Epidermal melanocyte (primary cell): ENCODE data around the gene EPHB1.
"Not testable (repeated sequence)": the region's sequence is repeated elsewhere in the genome, so short reads cannot be mapped to it uniquely, and the experiment has no call there.

Source experiments
- DNase-seq: peaks from one replicate; pipeline ENCODE4 v3.0.0; 2011; ENCODE audit warnings: low spot score; ENCODE audit not compliant: insufficient read length

The EPHB1 gene

DNA sequence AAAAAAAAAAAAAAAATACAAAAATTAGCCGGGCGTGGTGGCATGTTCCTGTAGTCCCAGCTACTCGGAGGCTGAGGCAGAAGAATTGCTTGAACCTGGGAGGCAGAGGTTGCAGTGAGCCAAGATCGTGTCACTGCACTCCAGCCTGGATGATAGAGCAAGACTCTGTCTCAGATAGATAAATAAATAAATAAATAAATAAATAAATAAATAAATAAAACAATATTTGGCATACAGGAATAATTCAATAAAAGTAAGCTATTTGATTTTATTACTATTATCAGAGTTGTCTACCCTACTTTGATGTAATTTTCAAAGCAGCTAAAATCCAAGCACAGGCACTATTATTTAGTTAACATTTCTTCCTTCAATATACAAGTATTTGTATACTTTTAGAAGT lies 319.5 kb downstream of the EPHB1 start:
- not testable (repeated sequence) for DNase-seq

DNA sequence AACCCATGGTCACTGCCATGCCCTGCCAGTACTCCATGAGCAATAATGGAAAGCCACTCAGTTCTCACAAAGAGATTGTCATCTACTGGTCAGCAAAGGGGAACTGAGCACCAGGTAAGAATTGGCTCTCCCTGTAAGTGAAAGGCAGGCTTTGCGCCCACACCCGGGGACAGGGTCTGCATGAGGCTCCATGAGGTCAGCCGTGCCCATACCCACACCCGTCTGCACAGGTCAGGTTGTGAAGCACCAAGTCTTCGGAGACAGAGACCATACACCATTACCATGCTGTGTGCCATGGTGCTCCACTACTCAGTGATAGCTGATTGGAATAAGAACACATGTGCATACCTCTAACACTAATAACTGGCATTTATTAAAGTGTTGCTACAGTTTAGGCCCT lies 322.9 kb downstream of the EPHB1 start:
- DNase-seq = no peak

DNA sequence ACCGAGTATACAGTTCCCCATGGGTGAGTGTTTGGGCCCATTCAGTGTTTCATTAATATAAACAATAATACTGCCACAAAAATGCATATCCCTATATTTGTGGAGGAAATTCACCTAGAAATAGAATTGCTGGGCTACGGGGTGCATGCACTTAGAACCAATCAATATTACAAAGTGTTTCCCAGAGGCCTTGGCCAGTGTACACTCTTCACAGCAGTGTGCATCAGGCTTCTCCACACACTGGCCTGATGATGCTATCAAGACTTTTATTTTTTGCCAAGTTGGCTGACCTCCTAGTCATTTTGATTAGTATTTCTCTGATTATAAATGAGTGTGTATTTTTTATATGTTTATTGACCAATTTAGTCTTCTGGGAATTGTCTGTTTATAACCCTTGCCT lies 323.7 kb downstream of the EPHB1 start:
- no peak for DNase-seq

DNA sequence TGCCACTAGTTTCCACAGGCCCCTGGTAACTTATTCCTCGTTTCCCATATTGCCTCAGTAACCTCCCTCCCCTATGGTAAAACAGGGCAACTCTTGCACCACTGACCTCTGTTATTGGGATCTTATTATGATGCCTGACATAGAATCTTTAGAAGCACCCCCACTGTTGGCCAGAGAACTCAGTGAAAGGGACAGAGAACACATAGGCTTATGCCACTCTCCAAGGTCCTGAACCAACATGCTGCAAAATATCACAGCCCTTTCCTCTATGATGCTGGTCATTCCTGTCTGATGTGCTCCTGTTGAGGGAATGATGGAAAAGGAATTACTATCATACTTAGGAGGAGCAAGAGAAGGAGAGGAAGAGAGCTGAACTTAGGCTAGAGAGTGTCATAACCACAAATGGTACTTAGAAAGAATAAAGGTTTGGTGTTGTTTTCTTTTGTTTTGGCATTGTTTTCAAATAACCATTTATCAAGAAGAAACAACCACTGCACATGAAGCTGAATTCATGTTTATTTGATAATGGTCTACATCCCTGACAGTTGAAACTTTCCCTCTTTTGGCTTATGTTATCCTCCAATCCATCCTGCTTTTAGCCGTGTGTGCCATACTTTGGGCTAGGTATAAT lies 330.2 kb downstream of the EPHB1 start:
- no peak for DNase-seq

DNA sequence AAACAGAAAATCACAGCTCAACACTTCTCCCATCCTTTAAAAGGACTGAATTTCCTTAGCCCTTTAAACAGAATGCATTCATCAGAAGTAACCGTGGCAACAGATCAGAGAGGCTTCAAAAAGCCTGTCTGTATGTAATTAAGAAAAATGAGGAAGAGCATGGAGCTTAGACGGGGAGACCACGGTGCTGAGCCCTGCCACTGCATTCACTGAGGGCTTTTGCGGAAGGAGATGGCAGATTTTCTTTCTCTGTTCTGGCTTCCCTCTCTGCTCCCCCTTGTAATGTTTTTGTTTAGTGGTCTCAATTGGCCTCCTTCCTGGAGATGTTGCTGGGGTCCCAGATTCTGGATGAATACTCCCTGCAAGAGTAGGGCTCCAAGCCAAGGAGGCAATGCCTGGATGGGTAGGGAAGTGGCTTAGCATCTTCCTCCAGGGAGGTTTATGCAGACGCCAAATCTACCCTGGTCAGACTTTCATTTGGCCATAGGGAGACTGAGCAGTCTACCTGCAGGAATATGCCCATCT lies 332.9 kb downstream of the EPHB1 start:
- no peak for DNase-seq

DNA sequence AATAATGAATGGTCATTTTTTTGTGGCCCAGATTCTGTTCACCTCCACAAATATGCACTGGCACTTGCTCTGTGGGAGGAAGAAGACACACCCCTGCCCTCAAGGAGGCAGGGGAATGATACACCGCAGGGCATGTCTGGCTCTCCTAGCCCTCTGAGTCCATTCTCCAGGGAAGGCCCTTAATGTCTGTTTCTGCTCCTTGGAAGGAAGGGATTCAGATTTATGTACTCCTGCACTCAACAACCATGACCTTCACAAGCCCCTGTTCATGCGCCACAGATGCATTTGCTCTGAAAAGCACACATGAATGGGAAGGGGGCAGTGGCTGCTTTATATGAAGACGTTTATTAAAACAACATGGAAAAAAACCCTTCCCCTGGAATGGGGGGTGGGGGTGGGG lies 333.8 kb downstream of the EPHB1 start:
- no peak for DNase-seq

DNA sequence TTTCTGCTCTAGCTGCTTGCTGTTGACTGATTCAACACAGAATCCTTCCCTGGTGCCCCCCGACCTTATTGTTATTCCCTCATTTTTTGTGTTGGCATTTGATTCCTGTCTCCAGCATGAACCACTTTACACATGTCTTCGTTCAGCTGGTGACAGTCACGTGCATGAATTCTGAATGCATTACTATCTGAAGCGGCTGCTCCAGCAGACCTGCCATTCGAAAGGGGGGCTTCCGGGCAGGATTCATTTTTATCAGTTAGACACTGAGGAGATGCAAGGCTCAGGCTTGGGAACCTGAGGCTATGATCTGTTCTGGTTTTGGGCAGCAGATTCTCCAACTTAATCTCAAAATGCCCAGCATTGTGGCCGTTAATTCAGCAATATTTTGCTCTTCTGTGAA lies 336.2 kb downstream of the EPHB1 start:
- DNase-seq = no peak

DNA sequence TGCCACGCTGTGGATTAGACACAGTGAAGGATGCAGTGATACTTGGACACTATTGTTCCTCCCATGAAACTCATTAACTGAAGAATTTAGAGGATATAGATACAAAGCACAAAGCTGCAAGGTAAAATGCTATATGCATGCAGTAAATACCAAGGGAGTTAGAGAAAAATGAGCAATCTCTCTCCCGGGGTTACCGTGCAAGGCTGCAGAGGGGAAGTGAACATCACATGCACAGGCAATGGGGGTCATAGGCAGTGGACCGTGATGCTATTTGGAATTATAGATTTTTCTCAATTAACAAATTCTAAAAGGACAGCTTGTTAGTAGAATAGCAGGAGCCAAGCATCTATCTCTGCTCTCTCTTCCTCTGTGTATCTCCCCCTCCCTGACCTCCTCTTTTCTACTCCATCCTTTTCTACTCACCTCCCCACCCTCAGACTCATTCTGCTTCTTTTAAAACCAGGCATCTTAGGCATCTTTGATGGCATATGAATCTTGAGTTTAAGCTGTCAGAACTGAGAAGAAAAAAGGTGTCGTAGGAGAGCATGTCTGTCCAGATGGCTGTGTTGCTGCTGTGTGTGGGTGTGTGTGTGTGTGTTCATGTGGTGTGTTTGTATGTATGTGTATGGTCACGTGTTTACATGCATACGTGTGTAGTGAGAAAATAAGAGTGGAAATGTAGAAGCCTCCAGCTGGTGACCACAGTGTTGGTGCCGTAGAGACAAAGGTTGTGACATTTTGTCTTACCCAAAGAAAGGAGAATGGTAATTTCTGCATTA lies 339.0 kb downstream of the EPHB1 start:
- no peak for DNase-seq

DNA sequence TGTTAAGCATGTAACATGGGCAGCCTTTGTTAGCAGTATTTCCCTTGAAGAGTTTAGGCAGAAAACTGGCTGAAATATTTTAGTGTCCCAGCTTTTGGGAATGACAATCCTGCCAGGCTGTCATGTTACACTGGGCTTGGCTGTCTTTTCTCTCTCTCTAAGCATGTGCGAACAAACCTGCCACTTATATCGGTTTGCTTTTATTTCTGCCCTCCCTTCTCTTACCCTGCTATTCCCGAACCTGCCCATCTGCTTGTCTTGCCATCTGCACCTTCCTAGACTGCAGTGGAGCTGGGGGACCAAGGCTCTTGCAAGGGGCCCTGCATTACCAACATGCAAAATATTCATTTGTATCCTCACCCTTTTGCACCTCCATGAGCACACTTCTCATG lies 339.6 kb downstream of the EPHB1 start:
- DNase-seq = no peak

DNA sequence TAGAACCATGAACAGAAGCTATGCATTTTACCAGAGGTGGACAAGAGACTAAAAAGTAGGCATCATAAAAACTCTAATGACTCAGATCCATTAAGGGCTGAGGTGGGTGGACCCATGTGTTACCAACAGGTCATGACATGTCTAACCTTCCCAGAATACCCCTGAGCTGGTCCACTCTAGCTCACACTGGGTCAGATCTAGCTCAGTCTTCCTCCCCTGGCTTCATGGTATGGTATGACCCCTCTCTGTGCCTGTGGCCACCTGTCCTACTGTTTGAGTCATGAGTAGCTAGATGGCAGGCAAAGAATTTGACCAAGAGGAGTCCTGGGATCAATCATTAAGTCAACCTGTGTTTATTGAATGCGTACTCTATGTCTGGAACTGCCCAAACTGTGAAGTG lies 340.4 kb downstream of the EPHB1 start:
- no peak for DNase-seq

DNA sequence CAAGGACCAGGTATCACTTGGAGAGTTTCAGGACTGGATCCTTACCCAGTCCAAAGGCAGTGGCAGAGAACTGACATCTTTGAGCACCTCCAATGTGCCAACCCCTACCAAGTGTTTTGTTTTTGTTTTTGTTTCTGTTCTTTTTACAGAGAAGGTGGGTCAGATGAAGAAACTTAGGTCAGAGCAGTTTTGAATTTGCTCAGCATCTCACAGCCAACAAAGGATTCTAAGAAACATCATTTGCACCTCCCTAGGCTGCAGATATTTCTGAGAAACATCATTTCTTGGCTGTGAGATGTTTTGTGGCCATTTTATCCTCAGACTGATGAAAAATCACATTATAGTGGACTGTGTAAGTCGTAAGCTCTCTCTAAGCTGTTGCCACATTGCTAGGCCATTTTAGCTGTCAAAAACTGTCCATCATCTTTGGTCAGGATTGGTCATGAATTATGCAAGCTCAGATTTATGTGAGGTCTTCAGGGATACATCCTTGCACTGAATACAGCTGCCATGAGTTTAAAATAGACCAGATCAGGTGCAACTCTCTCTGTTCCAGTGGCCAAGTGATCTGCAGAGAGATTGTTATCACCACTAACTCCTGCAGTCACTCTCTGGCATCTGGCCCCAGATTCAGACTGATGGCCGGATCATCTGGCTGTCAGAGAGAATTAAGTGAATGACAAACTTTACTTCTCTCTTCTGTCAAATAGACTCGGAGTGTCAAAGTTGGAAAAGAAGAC lies 341.5 kb downstream of the EPHB1 start:
- no peak for DNase-seq

DNA sequence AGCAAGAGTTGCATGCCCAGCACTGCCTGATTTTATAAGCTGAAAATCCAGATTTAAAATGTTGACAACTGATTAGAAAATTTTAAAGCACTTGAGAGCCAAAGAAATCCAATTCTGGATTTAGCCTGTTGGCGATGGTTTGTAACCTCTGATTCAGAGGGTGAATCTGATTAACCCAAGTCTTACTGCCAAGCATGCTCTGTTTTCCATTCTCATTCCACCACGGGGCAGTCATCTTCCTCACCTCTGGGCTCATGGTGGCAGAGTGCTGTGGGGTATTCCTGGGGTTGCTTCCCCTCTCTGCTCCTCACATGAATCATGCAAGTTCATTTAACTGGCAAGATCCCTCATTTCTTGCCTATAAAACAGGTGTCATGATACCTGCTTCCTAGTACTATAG lies 342.2 kb downstream of the EPHB1 start:
- no peak for DNase-seq

DNA sequence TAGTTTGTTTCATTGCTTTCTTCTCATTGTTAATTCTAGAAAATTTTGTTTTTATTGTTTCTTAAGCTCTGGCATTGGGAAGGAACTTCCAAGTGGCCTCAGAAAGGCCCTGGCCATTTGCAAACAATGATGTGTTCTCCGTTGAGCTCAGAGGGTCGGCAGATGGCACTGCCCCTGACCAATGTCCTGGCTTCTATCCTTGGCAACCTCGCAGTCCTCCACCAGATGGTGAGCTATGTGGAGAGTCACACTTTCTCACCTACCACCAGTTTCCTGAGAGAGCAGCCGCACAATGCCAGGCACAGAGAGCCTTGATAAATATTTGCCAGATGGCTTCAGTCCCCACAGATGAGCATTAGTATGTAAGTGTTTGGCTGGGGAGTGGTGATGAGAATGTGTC lies 343.7 kb downstream of the EPHB1 start:
- no peak for DNase-seq

DNA sequence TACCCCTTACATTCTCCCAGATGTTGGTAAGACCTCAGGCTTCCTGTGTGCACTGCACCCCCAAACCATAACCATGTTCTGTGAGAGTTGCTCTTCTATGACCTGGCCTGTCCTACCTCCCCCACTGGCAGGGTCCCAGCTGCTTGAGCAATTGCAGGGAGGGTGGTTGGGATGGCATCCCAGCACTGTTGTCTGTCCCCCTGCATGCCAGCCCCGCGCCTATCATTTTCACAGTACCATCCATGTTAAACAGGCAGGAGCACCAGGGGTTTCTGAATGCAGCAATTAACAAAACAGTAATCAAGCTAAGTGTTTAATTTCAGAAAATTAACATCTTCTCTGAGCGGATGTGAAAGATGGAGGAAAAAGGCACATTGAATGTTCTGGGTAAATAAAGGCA lies 345.5 kb downstream of the EPHB1 start:
- DNase-seq = no peak

DNA sequence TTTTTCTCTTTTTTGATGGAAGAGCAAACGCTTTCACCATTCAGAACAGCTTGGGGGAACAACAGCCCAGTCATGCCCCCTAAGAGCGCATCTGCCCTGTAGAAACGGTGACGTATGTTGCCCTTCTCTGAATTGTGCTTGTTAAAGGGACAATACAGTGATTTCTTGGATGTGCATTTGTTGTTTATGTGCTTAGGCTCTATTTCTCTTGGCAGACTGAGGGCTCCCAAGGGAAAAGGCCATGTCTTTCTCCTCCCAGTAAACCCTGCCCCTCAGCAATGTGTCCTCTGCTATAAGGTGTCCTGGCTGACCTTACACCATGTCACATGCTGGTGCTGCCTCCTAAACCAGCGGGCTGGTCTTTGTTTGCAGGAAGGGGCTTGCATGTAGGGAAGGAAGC lies 346.1 kb downstream of the EPHB1 start:
- DNase-seq = no peak

DNA sequence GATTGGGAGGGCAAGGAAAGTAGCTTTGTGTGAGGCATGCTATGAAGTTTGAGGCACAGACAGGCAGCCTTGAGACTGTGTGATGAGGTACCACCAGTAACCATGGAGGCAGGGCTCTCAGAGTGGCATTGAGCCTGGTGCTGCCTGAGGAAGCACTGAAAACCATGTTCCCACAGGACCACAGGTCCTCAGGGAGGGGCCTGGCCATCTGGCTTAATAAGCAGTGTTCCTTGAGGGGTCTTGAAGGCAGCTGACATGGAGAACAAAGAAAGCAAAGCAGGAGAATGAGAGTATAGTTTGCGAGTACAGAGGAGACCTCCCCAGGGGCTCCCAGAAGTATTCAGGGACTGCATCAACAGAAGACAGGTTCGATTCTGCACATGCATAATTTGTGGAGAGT lies 346.6 kb downstream of the EPHB1 start:
- DNase-seq = no peak

DNA sequence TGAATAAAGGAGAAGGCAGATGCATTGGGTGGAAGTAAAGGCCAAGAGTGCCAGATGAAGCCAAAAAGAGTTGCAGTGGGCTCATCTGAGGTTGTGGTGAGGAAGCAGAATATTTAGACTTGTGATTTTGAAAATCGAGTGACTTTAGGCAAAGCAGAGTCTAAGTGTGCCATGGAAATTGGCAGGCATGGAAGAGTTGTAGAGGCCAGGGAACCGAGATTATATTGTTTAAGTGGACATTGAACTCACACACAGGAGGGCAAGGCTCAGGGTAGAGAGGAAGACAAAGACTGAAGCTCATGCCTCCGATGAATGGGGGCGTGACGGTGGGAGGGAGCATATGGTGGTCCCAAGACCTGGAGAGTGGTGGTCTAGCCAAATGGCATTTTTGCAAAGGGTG lies 347.5 kb downstream of the EPHB1 start:
- no peak for DNase-seq

DNA sequence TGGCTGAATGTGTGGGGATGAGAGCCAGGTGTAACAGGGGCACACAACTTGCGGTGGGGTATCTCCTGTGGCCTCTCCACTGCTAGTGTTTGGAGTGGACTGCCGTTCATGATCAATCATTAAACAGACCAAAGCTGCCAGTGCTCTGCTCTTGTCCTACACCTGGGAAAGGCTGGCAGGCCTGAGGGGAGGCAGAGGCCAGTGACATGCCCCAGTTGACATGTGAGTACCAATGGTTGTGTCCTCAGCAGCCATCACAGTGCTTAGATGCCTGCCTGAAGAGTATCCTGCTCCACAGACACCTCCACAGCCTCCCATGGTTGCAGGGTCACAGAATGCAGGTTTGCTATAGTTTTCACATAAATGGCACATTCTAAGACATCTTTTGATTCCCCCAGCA lies 348.4 kb downstream of the EPHB1 start:
- no peak for DNase-seq

DNA sequence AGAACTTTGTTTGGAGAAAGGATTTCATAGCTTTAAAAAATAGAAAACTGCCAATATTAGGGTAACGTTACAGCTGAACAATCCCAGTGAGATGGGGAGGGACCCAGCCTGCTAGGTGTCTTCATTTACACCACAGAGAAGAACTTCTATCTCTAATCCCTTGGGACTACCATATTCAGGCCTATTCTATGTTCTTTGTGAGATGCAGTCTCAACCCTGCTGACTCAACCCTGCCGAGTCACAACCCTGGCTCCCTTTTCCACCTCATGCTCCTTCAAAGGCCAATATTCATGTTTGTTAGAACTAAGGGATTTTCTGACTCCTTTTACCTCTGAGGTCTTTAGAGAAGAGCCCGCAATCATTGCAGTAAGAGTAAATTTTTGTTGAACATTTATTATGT lies 350.5 kb downstream of the EPHB1 start:
- DNase-seq = no peak

DNA sequence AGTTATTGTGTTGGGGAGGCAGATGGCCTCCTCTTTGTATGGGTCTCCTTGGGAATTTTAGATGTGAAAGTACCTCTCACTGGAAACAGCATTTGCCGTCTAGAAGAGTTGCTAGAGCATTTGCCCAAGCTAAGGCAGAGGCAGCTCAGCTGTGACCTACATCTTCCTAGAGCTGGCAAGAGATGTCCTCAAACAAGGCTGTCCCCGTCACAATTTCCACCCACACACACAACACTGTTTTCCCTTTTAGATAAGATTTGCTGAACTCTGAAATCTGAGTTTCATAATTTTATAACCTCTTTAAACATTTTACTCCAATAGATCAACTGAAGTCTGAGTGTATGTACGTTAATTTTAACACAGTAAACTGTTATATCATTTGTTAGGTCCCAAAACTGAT lies 352.6 kb downstream of the EPHB1 start:
- no peak for DNase-seq

DNA sequence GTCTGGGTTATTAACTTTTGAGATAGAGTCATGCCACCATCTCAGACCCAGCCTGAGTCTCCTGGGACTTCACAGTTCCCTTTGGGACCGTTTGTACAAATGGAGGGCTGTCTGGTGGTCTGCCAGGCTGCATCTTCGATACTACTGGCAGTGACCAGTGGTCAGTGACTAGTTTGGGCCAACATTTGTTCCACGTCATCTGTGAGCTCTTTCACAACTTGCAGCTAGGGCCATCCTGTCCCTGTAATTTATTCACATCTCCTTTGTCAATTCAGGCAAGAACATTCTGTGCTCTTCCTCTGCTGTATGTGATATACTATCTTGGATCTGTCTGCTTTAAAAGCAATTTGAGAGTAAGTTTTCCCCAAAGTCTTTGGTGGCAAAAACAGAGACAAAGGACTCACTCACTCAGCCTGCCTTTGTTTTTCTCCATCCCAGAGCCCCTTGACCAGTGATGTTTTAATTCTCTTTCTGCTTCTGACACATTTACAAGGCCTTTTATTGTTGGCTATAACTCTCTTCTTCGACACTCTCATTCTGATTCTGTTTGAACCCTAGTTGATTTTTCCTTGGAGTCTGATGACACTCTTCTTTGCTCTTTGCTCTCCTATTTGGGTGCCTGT lies 353.4 kb downstream of the EPHB1 start:
- no peak for DNase-seq
